GM18526 (cell line): ENCODE measurements around the gene CD96.

ENCODE experiments used
- POLR2A ChIP-seq: IDR thresholded peaks from 3 replicates; pipeline ENCODE4 v1.6.1; 2011; ENCODE audit not compliant: insufficient read length; ENCODE audit errors: extremely low read depth

The CD96 gene

DNA sequence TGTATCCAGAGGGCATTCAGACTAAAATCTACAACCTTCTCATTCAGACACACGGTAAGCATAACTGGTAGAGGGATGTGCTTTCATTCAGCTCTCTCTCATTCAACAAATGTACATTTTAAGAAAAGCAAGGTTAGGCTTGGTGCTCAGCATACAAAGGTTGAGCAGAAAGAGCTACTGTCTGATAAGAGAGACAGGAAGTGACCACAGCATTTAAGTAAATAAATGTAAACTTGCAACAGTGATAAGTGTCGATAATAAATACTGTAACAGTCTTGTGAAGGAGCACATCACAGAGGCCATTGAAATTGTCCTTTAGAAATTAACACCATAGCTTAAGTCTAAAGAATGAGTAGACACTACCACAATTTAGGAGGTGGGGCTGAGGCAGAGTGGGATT is 3.4 kb downstream of the CD96 start:
- TF ChIP-seq POLR2A: no peak

GRCh38 chr3:111547631-111548030 is 5.6 kb downstream of the CD96 start:
- no peak for TF ChIP-seq POLR2A

GRCh38 chr3:111548092-111548491 is 6.1 kb downstream of the CD96 start:
- no peak for TF ChIP-seq POLR2A

GRCh38 chr3:111548756-111549155 is 6.8 kb downstream of the CD96 start:
- no peak for TF ChIP-seq POLR2A

- no peak for TF ChIP-seq POLR2A
Measured at GRCh38 chr3:111566844-111567243, 24.8 kb downstream of the CD96 start.

- TF ChIP-seq POLR2A: no peak
Measured at GRCh38 chr3:111568355-111568754, 26.4 kb downstream of the CD96 start.

DNA sequence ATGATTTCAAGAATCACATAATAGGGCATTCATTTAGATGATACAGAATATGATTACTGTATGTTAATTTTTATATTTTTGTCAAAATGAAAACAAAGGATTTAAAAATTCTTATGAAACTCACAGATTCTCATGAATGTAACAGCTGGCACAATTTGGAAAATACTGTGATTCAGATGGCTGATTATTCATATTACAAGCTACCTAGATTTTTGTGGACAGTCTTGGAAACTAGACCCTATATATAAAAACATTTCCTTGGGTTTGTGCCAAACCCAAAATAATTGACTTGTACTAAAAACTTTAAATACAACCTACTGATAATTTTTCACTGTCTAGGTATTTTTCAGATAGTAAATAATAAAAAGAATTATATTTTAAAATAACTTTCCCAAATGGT is 26.9 kb downstream of the CD96 start:
- TF ChIP-seq POLR2A: no peak

DNA sequence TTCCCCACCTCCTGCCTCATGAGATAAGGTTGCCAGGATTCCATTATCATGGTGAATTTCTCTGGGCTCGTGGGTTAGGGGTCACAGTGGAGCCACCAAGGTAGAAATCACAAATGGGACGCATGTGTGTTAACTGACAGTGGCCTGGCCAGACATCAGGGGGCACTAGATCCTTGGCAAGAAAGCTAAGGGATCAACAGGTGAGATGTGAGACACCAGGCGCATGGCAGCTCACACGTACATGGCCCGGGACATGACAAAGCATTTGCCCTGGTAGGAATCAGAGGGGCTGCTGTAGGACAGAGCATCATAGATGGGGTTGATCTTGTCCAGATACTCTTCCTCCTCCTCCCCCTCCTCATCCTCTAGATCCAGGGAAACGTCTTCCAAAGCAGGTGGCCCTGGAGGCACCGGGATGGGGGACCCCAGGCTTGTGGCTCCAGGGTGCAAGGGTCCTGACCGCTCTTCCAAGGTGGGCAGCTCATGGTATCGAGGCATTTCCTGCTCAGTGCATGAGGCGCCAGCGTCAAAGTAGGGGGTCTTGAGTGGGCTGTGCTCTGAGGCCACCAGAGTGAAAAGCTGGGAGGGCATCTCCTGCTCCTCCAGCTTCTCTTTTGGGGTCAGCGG is 28.5 kb downstream of the CD96 start:
- TF ChIP-seq POLR2A: no peak

DNA sequence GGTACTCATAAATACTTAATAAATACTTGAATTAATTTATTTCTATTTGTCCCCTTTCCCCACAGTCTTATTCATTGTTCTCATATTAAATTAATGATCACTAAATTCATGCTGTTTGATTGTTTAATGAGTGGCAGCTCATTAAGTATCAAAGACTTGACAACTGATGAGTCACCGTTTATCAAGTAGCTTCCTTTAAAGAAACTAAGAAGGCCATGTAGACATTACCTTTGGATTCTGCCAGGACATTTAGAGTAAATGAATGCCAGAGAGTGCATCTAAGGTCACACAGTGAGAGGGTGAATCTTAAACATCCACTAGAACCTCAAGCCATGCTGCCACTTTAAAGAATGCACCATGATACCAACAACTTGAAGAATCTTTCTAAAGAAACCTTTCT is 29.3 kb downstream of the CD96 start:
- TF ChIP-seq POLR2A: no peak

DNA sequence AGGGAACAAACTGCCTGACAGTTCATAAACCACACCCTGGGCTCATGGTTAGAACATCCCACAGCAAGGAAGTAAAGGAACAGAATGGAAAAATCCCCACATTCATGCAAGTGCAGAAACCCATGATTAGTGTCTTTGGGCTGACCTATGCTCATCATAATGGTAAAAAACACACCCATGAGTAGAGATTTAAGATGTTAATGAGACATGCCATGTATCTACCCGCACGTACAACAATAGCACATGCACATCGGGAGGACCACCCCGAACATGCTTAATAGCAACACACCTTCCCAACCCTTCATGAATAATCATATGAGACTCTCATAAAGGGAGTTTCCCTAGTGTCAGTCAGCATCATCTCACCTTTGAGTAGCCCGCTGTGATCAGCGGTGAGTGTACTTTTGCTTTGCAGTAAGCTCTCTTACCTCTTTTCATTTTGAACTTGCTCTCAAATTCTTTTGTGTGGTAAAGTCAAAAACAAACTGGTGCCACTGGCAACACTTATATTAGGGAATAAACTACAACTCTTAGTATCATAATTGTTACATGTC is 30.0 kb downstream of the CD96 start:
- TF ChIP-seq POLR2A: no peak

DNA sequence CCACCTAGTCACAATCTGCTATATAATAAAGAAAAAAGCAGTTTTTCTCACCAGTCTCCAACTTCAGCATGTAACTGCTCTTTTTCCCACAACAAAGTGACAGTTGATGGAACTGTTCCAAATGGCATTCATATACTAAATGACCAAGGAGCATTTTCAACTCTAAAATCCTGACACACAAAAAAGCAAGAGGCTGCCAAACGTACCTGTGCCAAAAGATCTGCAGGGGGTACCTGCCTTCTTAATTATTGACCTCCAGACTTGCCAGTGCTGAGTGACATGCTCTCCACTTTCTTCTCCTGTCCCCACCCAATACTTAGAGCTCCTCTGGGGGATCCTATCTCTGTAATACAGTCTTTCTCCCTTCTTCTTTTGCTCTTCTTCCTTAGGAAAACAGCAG is 35.1 kb downstream of the CD96 start:
- TF ChIP-seq POLR2A: no peak

- TF ChIP-seq POLR2A: no peak
Measured at GRCh38 chr3:111577798-111578685, 36.0 kb downstream of the CD96 start.

DNA sequence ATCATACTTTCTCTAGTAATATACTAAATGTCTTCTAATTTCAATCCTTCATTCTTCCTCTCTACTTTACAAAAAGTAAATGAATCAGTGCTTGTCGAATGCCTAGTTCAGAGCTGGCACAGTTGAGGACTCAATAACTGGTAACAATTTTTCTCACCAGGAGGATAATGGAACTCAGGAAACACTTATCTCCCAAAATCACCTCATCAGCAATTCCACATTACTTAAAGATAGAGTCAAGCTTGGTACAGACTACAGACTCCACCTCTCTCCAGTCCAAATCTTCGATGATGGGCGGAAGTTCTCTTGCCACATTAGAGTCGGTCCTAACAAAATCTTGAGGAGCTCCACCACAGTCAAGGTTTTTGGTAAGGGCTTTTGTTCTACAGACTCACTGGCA is 36.9 kb downstream of the CD96 start:
- TF ChIP-seq POLR2A: no peak

- no peak for TF ChIP-seq POLR2A
Measured at GRCh38 chr3:111579495-111579894, 37.5 kb downstream of the CD96 start.

GRCh38 chr3:111581403-111582119 is 39.6 kb downstream of the CD96 start:
- no peak for TF ChIP-seq POLR2A

DNA sequence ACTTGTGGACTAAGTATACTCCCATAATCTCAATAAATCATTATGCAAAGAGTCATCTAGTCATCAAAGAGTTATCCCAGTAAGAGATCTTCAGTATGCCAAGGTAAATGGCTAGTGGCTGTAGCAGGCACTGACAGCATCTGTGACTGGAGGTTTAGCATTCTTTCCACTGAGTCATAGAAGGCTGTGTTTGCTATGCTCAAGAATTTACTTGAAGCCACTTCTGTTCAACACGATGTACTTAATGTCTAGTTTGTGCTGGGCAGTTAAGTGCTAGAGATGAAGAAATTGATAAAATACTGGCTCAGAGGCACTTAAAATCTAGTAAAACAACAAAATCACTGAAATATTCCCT is 40.1 kb downstream of the CD96 start:
- TF ChIP-seq POLR2A: no peak
